DMS153 (cell line): ENCODE measurements around the gene RTN4RL1.

Experiments used
- DNase-seq: peaks from one replicate; lab custom pipeline; 2025; lab: John Stamatoyannopoulos, UW

The RTN4RL1 gene

DNA sequence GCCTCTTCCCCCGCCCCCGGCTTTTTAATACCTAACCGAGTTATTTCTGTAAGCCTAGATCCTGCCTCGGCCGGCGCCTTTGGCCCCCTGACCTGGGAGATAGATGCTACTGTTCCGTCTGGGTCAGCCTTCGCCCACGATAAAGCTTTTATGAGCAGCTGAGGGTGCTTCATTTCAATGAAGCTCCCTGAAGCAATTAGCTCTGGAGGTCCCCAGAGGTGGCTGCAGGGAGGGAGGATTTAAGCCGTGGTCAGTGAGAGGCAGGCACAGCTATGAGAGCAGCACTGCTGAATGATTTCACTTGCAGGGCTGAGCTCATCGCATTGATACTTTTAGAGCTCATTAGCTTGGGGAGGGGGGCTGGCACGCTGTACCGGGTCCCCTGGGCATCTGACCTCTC is 105.9 kb downstream of the RTN4RL1 start:
- DNase-seq, result no peak

DNA sequence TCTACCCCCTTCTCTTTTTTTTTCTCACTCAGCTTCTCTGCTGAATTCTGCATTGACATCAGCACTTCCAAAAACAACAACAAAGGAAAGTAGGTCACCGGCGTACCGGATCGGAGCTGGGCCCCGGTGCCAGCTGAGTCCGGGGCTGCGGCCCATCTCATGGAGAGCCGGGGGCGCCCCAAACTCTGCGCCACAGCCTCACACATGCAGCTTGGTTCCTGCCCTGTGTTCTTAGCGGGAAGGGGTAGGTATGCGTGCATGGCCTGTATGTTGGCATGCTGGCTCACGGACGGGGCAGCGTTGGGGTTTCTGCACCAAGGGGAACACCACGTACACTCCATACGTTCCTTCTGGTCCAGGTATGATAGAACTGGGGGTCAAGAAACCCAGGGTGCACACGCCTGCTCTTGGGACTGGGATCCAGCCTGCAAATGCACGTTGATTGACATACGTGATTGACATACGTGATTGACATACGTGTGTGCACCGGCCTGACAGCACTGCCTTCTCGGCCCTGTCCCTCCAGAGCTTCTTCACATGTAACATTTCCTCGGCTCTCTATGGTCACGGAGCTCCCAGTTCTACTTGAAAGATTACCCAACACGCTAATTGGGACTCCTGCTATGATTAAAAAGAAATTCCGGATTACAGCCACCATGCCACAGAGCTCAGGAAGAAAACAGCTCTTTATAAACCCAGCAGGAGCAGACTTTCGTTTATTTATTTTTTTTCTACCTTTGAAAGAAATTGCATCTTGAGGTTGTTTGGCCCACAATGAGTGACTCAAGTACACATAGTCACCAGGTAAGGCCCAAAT is 106.6 kb downstream of the RTN4RL1 start:
- no peak for DNase-seq

DNA sequence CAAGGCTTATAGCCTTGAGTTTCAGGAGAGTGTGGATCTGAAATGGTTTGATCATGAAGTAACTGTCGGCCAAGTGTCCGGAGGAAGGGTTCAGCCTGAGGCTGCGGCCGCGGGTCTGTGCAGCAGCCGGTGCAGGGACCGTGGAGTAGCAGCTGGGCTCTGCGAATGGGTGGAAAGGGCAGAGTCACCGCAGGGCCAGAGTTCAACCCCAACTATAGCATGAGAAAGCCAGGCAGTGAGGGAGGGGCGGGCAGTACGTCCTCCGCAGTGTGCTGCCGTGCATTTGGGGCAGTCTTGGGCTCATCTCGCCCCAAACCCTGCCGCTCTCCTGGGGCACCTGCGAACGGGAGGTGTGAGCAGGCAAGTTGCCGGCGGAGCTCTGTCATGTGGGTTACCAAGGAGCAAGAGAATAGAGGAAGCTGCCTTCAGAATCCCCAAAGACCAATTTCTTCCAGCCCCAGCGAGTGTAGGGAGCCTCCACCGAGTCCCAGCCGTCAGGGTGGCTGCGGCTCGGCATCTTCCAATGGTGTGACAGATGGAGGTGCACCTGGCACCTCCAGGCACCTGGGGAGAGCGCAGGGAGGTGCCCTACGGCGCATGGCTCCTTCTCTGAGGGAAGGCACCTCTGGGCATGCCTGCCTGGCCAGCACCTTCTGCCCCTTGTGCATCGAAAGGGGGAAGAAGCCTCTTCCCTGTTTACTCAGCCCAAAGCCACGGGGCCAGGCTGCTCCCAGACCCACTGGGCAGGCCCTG is 108.0 kb downstream of the RTN4RL1 start:
- DNase-seq, result no peak

DNA sequence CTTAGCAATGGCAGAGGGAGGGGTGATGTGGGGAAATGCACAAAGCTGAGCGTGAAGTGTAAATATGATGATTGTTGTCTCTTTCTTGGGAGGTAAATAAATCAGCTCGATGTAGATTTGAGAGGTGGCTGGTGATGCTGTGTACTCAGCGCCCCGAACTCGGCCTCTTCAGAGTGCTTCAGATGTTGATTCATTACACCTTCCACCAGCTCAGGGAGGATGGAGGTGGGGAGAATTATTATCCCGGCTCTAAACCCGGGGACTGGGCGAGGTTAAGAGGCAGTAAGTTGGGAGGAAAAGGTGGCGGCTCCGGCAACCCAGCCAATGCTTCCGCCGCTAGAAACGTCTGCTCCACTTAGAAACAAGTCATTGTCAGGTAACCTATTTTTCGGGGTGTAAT is 108.8 kb downstream of the RTN4RL1 start:
- no peak for DNase-seq

DNA sequence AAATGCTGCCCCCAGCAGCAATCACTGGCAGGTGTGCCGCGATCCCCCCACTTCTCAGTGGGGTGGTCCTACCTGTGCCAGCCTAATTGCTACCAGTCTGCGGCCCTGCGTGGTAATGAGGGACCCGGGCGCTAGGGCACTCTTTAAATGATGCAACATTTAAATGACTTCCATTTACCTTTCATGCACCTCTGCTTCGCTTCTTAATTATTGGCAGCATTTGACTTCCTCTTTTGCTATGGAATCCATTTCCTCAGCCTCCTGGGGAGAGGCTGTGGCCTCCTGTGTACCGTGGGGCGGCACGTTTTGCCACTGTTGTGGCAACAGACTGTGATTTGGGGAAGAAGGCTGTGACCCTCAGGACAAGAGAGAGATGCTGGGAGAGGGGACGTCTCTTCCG is 109.2 kb downstream of the RTN4RL1 start:
- no peak for DNase-seq

DNA sequence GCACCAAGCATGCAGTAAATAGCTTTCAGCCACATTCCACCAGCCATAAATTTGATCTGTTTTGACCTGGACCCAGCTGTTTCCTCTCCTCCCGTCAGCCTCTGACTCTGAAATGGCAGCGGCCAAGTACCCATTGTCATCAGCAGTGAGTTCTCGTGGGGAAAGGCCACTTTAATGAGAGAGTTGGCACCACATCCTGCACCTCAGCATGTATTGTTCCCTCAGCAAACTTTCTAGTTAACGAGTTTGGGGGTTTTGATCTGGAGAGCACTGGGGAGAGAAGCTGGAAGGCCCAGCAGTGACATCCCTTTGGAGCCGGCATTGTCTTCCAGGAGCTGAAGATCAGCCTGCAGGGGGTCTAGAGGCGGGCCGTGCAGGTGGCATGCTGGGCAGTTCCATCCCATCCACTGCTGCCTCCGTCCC is 110.5 kb downstream of the RTN4RL1 start:
- DNase-seq, result no peak

DNA sequence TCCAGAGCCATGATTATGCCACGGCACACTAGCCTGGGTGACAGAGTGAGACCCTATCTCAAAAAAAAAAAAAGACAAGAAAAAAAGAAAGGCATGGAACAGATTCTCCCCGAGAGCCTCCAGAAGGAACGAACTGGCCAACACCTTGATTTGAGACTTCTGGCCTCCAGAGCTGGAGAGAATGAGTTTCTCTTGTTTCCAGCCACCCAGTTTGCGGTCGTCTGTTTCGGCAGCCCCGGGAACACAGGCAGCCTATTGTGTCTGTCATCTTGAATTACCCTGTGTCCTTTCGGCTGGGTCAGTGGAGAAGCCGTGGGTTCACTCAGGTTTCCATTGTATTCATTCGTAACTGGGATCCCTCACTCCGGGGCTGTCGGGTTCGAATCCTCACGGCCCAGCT is 111.4 kb downstream of the RTN4RL1 start:
- no peak for DNase-seq

DNA sequence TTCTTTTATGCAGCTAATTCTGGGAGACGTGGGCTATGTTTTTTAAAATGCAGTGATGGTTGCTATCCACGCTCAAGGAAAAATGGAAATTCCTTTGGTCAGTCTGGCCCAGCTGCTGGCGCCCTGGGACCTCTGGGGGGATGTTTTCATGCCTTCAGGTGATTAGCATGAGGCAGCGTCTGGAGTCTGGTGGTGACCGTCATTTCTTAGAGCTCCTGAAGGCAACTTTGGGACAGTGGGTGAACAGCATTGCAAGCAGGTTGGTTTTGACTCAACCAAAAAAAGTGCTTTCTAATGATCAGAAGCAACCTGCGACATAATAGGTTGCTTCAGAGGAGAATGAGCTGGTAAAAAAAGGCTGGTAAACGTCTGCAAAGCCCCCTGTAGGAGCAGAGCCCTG is 113.0 kb downstream of the RTN4RL1 start:
- no peak for DNase-seq

DNA sequence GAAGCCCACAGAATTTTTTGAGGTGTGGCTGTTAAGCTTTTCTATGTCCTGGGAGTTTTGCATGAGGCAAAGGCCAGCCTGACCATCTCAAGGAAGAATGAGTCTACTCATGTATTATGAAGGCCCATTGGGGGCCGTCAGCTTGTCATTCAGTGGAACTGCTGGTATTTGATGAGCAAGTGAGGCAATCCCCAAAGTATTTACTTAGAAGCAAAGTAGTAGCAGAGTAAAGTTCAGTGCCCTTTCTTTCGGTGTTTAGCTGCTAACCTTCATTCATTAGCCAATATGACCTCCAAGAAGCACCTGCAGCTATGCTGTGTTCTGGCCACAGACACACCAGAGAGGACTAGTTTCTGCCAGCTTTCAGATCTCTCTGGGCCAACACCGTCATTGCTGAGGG is 115.1 kb downstream of the RTN4RL1 start:
- DNase-seq, result no peak

DNA sequence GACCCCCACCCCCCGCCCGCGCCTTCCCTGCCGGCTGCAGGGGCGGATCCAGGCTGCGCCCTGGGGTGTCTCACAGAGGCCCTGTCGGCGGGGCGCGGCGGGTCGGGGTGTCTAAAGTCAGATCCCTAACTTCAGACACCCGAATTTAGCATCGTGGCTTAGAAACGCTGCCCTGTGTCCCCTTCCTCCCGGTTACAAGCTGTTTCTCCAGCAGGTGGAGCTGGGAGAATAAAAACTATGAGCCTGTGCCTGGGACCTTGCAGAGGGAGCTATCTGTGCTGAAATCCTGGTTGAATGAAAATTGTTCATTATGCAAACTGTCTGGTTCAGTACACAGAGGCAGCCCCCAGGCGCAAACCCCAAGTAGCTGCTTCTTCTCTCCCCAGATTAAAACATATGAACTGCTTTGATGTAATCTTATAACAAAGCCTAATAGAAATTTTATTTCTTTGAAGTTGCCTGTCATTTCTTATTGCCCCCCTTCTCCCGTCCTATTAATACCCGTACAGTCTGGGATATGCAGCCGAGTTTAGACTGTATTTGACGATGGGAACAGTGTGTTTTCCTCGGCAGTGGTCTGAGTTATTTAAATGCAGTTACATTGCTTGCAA is 116.3 kb downstream of the RTN4RL1 start:
- DNase-seq, result peak; percentile 43

DNA sequence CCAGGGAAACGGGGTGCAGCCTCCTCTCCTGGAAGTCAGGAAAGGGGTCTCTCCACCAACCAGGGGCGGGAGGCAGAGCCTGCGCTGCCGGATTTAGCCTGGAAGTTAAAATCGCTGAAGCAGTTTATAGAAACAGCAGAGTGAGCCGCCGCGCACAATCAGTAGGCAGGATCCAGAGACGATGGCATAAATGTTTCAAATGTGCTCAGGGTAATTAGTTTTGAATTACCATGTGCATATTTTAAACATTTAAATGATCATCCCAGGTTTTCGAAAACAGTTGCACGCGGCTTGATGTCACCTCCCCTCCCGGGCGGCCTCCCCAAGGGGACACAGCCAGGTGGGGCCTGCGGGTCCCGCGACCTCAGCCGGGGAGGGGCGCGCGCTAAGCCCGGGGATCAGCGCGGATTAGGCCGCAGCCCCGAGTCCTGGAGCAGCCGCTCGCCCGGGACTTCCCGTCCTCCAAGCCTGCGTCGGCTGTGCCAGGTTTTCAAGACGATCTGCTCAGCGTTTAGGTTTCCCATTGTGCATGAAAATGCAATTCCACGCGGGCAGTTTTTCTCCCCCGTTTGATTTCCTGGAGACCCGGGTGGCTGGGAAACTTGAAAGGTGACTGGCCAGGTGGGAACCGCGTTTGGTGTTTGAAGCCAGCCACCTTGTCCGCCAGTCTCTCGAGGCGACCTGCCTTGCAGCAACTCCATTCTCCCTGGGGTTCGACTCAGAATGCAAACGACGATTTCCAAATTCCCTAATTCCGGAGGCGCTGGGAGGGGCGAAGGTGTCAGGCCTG is 117.0 kb downstream of the RTN4RL1 start:
- DNase-seq, result no peak

DNA sequence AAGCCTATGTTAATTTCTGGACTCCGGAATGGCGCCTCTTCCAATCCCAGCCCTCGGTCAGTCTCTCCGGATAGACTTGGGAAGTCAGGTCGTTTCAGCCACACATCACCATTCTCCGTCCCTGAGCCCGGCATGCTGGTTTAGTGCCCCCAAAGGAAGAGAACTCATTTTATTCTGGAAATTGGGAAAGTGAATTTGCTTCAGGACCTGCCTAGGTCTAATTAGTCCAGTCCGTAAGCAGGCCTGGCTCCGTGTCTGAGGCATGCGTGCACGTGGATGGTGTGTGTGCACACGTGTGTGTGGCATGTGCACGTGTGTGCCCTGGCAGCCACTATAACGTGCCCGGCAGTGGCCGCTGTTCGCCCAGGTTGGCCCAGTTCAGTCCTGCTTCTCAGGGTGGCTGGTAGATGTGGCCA is 117.9 kb downstream of the RTN4RL1 start:
- no peak for DNase-seq

DNA sequence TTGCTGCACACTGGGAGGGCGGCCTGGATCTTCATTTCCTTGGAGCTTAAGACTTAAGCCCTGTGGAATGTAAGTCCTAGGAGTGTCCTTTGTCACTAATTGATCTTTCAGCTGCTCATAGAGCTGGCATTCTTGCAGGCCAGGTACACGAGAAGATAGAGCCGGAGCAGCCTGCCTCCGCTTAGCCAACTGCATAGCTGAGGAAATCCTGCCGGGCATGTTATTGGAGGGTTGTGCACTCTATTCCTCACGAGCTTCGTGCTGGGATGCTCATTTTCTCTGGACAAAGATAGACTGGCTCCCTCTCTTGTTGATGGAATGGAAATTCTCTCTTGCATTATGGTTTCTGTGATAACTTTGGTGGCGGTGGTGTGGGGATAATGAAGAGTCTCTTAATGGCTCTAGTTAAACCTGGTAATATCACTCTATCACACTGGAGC is 118.5 kb downstream of the RTN4RL1 start:
- DNase-seq, result no peak

DNA sequence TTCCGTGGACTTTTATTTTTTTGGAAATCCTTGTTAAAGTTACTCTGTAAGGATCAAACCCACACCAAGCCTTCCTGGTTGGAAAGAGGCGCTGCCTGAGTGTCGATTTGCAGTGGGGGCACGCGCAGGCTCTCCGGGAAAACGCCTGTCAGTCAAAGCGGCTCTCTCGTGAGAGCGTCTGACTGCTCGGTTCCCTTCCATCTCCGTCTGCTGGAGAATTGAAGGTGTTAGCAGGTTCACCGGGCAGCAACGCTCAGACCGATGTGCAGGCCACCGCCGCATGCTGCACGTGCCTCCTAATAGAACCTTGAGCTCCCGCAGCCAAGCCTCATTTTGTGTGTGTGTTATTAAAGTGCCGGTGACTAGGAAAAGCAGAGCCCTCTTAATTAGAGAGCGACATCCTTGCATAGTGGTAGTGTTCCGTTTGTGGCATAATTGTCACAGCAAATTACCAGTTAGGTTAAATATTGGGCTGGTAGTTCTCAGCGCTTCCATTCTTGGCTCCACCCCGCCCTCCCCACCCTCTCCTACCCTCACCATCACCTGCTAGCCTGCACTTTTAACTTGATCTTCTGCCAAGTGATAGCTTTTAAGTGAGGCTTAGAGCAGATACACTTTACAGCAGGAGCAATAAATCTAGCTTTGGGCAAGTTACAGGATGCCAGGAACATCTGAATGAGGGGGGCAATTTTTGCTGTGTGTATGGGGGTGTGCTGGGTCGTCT is 119.8 kb downstream of the RTN4RL1 start:
- DNase-seq, result peak; percentile 45

DNA sequence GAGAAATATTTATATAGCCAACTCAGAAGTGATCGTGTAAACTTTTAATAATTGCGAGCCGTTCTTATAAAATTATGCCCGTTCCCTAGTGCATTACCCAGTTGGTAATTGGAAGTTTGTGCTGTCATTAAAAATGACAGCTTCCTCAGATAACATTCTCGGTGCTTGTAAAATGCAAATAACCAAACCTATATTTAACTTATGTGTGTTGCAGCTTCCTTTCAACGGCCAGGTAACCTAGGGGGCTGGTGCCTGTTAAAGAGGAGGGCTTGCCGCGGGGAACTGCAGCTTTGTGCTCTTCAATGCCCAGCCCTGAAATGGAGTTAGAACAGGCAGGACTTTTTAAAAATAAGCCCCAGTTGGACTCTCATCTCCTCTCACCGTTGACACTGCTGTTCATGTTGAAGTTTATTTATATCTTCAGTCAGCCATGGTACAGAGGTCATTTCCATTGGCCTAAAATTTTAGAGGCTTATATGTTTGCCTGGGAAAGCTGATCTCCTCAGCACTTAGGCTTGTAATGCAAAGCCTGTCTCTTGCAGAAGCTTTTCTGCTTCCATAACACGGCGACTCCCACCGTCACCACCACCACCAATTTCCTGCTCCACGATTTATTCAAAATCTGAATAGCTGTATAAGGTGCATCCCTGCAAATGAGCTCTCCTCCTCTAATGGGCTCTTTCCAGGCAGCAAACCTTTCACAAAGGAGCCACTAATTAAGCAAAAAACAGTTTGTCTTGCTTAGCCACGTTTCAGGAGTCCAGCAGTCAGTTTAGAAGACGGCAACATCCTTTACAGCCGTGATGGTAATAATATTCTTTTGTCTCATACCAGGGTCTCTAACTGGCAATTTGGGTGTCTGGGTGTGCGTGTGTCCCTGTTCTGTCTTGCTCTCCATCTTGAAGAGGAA is 120.6 kb downstream of the RTN4RL1 start:
- no peak for DNase-seq

DNA sequence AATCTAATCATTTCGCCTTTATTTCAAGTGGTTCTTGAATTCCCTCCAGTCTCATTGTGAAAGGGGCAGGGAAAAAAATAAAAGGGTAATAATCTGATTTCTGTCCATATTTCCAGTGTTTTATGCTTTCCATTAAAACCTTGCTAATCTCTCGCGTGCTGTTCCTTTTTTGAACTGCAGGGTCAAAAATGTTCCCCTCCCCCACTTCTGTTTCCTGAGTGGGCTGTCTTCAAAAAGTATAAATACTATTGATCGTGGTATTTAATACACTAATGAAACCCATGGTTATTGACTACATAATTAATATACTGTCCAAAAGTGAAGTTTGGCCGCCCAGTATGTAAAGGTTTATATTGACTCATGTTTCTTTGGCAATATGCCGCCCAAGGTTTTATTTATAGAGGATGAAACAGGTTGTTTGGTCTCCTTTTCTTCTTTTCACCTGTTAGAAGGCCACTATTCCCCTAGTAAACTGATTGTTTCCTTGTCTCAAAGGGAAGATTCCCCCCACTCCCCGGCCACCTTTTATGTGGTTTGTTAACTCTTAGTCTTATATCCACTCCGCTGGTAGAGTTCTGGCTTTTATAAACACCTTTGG is 125.6 kb downstream of the RTN4RL1 start:
- no peak for DNase-seq

DNA sequence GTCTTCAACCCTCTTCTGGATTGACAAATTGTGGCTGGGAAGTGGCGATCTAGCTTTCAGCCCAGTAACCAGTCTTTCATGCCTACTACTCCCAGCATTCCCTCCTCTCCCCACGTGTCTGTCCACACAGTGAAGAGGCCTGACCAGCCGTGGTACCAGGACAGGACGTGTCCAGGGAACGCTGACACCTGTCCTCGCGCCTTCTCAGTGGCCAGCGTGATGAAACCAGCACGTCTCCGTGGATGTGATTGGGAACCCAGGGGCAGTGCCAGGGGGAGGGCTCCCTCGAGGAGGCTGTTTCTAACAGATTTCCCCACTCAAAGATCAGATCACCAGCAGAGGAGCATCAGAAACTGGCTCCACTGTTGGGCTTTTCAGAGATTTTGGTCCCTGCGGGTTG is 126.3 kb downstream of the RTN4RL1 start:
- DNase-seq, result no peak

DNA sequence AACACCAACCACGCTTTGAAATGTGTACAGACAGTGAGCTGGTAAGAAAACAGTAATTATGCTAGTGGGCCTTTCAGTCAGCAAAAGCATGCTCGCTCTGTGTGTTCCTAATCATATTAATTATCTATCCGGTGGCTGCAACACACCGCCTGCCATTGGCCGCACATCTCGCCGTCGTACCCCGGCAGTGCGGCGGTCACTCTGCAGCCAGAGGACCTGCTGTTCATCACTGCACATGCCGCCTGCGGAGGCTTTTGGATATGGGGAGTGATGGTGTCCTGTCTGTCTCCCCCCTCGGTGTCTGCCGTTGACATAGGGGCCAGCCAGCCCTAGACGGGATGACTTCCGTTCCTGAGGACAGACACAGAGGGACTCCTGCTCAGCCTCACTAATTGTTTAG is 126.8 kb downstream of the RTN4RL1 start:
- no peak for DNase-seq

DNA sequence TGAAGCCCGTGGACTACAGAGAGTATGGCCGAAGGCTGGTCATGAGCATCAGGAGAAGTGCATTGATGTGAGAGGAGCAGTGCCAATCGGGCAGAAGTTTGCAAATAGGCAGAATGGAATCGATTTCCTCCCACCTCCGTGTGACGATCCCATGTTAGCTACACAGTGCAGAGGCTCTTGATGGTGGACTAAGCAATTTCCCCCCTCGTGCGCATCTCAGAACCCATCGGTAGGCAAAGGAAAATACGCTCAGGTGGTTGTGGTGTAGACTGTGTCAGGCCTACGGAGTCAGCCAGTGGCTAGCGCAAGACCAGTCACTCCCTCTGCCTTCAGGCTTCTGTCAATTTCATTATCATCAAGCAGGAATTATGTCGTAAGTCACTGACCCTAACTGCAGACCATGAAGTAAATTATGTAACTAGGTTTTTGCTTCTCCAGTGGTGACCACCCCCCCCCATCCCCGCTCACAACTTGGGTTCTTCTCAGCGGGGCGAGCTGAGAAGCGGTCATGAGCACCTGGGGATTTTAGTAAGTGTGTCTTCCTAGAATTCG is 128.0 kb downstream of the RTN4RL1 start:
- DNase-seq, result no peak
